Nephron progenitor cell (in vitro differentiated cells): ENCODE data around the gene COL11A2.
A peak's percentile ranks its signal among the peaks of the same experiment; 100 is the strongest.

Experiments used
- DNase-seq: peaks from one replicate; pipeline ENCODE4 v3.0.0; 2021
- H3K27ac Mint-ChIP-seq: 2 replicates; pipeline ENCODE4 v1.8.0; 2021; ENCODE audit warnings: mild to moderate bottlenecking, moderate library complexity, mixed read lengths
- H3K27me3 Mint-ChIP-seq: 2 replicates; pipeline ENCODE4 v1.8.0; 2021; ENCODE audit warnings: mild to moderate bottlenecking, low read depth, mixed read lengths; ENCODE audit not compliant: poor library complexity
- H3K36me3 Mint-ChIP-seq: 2 replicates; pipeline ENCODE4 v1.8.0; 2021; ENCODE audit warnings: low read depth, mixed read lengths
- H3K4me1 Mint-ChIP-seq: 2 replicates; pipeline ENCODE4 v1.8.0; 2021; ENCODE audit warnings: mixed read lengths
- H3K4me3 Mint-ChIP-seq: 2 replicates; pipeline ENCODE4 v1.8.0; 2021; ENCODE audit warnings: mild to moderate bottlenecking, moderate library complexity, mixed read lengths
- H3K9me3 Mint-ChIP-seq: 2 replicates; pipeline ENCODE4 v1.8.0; 2021; ENCODE audit warnings: mild to moderate bottlenecking, moderate library complexity, mixed read lengths
- TF ChIP-seq, protein P1 (sequence below): fragments of 200-600 bp; sonication (generic); IDR thresholded peaks from 2 replicates; pipeline ENCODE4 v1.5.0; 2021; ENCODE audit warnings: antibody characterized with exemption

The COL11A2 gene

DNA sequence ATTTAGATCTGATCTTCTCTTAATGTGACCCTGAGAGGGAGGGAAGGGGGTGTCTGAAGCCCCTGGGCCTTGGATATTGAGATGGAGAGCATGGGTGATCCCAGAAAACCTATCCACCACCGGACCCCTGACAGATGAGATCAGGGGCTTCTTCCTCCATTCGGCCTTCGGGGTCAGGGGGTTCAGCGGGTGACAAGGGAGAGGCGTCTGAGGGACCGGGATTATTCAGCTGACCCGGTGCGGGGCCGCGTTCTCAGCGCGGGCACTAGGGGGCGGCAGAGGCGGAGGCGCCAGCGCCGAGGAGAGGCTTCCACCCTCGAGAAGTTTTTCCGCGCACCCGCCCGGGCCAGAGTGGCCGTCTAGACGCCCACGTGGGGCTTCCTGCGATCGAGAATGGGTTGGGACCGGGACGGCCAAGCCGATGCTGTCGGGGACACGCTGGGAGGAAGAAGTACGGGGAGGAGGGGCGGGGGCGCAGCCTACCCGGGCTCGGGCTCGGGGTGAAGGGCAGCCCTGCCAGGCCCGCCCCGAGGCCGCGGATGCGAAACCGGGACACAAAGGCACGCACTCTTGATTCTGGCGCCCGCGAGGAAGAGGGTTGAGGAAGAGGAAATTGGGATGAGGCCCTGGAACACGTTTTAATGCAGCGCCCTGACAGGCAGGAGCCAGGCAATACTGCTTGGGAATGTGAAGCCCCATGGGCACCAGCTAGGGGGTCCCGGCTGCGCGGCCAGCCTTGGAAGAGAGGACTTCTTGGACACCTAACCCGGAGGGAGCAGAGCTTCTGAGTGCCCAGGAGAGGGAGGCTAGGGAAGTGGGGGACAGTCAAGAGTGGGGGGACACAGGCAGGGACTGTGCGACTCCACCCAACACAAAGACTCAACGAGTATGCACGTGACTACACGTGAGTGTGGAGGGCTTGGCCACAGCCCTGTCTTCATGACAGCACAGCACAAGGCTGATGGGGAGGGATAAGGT, 30.6 kb downstream of the COL11A2 start:
- TF ChIP-seq, protein P1, sequence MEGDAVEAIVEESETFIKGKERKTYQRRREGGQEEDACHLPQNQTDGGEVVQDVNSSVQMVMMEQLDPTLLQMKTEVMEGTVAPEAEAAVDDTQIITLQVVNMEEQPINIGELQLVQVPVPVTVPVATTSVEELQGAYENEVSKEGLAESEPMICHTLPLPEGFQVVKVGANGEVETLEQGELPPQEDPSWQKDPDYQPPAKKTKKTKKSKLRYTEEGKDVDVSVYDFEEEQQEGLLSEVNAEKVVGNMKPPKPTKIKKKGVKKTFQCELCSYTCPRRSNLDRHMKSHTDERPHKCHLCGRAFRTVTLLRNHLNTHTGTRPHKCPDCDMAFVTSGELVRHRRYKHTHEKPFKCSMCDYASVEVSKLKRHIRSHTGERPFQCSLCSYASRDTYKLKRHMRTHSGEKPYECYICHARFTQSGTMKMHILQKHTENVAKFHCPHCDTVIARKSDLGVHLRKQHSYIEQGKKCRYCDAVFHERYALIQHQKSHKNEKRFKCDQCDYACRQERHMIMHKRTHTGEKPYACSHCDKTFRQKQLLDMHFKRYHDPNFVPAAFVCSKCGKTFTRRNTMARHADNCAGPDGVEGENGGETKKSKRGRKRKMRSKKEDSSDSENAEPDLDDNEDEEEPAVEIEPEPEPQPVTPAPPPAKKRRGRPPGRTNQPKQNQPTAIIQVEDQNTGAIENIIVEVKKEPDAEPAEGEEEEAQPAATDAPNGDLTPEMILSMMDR, result peak; percentile 91
- peak overlapping the region; percentile 82 for H3K4me3 Mint-ChIP-seq
- peaks cover 72% of the 10 kb centered on the region for H3K27me3 Mint-ChIP-seq
- no peak overlapping the region for H3K27ac Mint-ChIP-seq
- no peaks in the 10 kb centered on the region for H3K9me3 Mint-ChIP-seq
- no peaks in the 10 kb centered on the region for H3K36me3 Mint-ChIP-seq
- H3K4me1 Mint-ChIP-seq, result peaks cover 41% of the 10 kb centered on the region
- peak; percentile 90 for DNase-seq

DNA sequence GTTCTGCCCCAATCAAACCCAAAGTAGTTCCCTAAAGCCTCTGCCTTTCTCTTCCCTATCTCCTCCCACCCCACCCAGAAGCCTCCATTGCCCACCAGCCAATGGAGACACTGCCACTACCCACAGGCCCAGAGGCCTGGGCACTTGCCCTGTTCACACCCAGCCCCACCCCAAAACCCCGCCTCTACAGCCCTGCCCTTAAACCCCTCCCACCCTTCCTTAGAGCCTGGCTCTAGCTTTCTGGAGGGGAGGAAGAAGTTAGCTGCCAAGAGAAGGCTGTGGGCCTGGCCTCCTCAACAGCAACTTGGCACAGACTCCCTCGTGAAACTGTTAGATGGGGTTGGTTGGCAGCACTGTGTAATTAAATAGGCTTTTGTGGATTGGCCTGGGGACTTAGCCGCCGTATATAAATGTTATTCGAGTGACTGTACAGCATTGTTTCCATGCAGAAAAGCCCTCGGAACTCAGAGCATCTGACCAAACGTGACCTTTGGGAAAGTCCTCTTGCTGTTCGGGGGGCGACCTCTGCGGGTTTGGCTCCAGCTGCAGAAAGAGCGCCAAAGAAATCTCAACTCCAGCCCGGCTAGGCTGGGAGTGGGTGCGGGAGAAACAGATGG, 31.4 kb downstream of the COL11A2 start:
- H3K4me3 Mint-ChIP-seq, result peak overlapping the region; percentile 82
- H3K27ac Mint-ChIP-seq, result no peak overlapping the region
- no peaks in the 10 kb centered on the region for H3K9me3 Mint-ChIP-seq
- TF ChIP-seq, protein P1, result no peak
- peaks cover 38% of the 10 kb centered on the region for H3K4me1 Mint-ChIP-seq
- peaks cover 74% of the 10 kb centered on the region for H3K27me3 Mint-ChIP-seq
- no peaks in the 10 kb centered on the region for H3K36me3 Mint-ChIP-seq
- no peak for DNase-seq

DNA sequence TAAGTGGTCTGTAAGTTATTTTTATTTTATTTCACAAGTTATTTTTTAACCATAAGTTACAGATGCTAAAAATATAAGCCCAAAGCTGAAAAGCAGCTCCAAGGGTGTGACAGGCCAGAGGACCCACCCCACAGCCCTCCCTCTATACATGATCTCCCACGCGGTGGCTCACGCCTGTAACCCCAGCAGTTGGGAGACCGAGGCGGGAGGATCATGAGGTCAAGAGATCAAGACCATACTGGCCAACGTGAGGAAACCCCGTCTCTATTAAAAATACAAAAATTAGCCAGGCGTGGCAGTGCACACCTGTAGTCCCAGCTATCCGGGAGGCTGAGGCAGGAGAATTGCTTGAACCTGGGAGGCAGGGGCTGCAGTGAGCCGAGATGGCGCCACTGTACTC, 32.2 kb downstream of the COL11A2 start:
- no peaks in the 10 kb centered on the region for H3K9me3 Mint-ChIP-seq
- peaks cover 34% of the 10 kb centered on the region for H3K4me1 Mint-ChIP-seq
- H3K27ac Mint-ChIP-seq, result no peak overlapping the region
- no peak for DNase-seq
- peaks cover 70% of the 10 kb centered on the region for H3K27me3 Mint-ChIP-seq
- no peaks in the 10 kb centered on the region for H3K36me3 Mint-ChIP-seq
- H3K4me3 Mint-ChIP-seq, result no peak overlapping the region
- TF ChIP-seq, protein P1, result no peak

DNA sequence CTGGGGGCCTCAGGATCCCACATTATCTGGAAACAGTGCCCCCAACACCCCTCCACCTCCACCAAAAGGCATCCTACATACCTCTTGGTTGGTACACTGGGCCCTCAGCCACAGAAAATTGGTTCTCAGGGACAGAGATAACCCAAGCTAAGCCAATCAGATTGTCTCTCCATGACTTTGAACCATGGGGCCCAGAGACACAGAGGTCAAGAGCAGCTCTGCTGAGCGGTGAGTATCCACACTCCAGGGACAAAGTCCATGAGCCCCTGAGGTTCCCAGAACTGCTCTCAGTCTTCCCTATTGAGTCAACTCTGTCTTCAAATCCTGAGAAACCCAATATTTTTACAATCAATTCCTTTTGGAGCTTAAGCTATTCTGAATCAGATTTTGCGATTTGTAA, 35.3 kb downstream of the COL11A2 start:
- Mint-ChIP-seq H3K4me3 (no peak overlapping the region), H3K27me3 (peaks cover 54% of the 10 kb centered on the region), H3K27ac (no peak overlapping the region), H3K9me3 (peaks cover 18% of the 10 kb centered on the region), H3K4me1 (peaks cover 19% of the 10 kb centered on the region), H3K36me3 (no peaks in the 10 kb centered on the region)
- TF ChIP-seq, protein P1, result no peak
- DNase-seq, result no peak

DNA sequence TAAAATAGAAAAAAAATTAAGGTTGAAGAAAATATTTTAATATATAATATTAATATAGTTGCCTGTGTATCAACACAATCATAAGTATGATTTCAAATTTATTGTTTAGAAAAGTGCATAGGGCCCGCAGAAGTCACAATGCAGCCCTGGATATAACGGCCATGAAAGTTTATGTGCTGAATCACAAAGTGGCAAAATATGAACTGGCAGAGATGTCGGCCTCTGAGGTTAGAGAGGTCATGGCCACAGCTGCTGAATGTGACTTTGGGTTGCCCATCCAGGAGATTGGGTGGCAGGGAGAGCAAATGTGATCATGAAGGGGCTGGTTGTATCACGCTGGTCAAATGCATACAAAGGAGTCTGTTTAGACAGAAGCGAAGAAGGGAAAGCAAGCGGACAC, 35.7 kb downstream of the COL11A2 start:
- H3K4me1 Mint-ChIP-seq, result peaks cover 15% of the 10 kb centered on the region
- H3K27ac Mint-ChIP-seq, result no peak overlapping the region
- H3K36me3 Mint-ChIP-seq, result no peaks in the 10 kb centered on the region
- peaks cover 22% of the 10 kb centered on the region for H3K9me3 Mint-ChIP-seq
- H3K4me3 Mint-ChIP-seq, result no peak overlapping the region
- no peak for DNase-seq
- TF ChIP-seq, protein P1, result no peak
- H3K27me3 Mint-ChIP-seq, result peaks cover 50% of the 10 kb centered on the region
